NCI-H524 (cell line): ENCODE measurements around the gene OGDHL.
"Not testable (repeated sequence)": the region's sequence is repeated elsewhere in the genome, so short reads cannot be mapped to it uniquely, and the experiment has no call there.

Experiments
- DNase-seq, 2 experiments: peaks; one replicate each; lab custom pipeline; 2025; lab: John Stamatoyannopoulos, UW

Gene OGDHL

DNA sequence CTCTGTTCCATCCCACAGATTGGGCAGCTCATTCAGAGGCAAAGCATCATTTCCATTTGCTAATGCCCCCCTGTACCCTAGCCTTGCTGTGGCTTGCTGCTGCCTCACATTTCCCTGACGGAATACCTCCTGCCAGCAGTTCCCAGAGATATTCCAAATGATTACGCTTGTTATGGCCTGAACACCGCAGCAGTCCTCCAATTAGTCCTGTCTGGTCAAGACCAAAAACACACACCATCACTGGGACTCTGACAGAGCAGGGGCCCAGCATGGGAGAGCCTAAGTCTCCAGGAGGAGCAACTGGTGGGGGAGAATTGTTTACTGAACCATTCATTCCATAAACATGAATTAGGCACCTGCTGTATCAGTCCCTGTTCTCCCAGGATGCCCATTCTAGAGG is 6.1 kb downstream of the OGDHL start:
- DNase-seq: no peak

DNA sequence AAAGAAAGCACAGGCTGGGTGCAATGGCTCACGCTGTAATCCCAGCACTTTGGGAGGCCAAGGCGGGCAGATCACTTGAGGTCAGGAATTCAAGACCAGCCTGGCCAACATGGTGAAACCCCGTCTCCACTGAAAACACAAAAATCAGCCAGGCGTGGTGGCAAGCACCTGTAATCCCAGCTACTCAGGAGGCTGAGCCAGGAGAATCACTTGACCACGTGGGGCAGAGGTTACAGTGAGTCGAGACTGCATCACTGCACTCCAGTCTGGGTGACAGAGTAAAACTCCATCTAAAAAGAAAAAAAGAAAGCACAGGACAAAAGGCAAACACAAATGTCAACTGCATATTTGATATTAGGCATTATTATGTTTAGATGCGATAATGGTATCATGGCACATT is 7.2 kb downstream of the OGDHL start:
- DNase-seq: not testable (repeated sequence)

DNA sequence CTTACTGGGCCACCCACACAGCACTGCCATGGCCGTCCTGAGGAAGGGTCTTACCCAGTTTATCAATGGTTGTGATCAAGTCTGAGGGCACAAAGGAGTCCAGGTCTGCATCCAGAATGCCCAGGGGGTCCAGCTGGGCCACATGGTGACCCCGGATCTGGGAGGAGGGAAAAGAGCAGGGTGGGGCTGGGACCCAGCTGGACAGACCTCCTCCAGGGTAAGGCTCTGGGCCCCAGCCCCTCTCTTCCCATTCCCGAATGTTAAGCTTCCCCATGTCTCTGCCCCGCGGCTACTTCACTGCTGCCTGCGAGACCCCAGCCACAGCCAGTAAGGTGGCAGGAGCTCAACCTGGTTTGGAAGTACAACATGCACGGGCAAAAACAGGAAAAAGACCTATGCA is 9.5 kb downstream of the OGDHL start:
- DNase-seq: no peak

GRCh38 chr10:49751636-49752510 is 10.2 kb downstream of the OGDHL start:
- no peak for DNase-seq

GRCh38 chr10:49751216-49751615 is 10.9 kb downstream of the OGDHL start:
- no peak for DNase-seq

DNA sequence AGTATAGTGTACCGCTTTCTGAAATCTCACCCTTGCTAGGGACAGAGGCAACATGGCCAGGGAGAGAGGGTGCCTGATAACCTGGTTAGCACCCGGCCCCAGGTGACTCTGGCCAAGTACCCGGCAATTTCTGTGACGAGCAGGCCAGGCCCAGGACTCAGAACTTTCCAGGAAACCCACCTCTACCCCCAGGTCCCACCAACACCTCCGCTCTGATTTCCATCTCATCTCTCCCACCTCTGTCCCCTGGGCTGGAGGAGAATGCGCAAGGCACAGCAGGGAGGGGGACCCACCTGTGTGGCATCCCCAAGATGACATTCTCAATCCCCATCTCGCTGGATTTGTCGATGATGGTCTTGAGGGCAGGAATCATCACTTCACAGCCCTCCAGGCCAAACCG is 11.6 kb downstream of the OGDHL start:
- DNase-seq: no peak

GRCh38 chr10:49749556-49750491 is 12.3 kb downstream of the OGDHL start:
- no peak for DNase-seq

- DNase-seq: no peak
Observed at GRCh38 chr10:49749144-49749543, 13.0 kb downstream of the OGDHL start.

- DNase-seq: no peak
Observed at GRCh38 chr10:49748006-49748405, 14.1 kb downstream of the OGDHL start.

DNA sequence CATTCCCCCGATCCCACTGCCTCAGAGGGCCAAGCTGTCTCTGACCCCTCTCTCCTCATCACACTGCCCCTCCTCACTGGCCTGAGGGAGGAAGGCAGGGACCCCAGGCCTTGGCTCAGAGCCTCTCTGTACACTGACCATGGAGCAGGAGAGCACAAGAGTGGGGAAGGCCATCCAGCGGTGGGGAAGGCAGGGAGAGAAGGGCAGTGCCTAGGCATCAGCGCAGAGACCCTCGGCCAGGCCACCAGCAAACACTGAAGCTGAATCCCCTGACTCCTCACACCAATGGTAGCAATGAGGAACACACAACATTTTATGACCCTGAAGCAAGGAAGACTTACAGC is 14.8 kb downstream of the OGDHL start:
- DNase-seq: no peak

- DNase-seq: no peak
Observed at GRCh38 chr10:49746626-49747302, 15.4 kb downstream of the OGDHL start.

DNA sequence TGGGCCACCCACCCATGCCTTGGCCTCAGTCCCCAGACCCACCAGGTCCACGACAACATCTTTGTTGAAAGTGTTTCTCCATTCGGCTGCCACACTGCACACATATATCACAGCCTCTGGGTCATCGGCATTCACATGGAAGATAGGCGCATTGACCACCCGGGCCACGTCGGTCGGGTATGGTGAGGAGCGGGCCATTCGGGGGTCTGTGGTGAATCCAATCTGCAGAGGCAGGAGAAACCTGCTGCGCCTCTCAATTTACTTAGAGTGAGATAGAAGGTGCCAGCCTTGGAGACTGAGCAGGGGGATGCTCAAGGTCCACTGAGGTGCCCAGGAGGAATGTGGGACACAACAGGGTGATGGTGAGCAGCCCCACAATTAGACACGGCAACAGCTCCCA is 16.4 kb downstream of the OGDHL start:
- DNase-seq: no peak

GRCh38 chr10:49744924-49745605 is 17.1 kb downstream of the OGDHL start:
- no peak for DNase-seq

GRCh38 chr10:49744091-49744685 is 17.9 kb downstream of the OGDHL start:
- DNase-seq: no peak

DNA sequence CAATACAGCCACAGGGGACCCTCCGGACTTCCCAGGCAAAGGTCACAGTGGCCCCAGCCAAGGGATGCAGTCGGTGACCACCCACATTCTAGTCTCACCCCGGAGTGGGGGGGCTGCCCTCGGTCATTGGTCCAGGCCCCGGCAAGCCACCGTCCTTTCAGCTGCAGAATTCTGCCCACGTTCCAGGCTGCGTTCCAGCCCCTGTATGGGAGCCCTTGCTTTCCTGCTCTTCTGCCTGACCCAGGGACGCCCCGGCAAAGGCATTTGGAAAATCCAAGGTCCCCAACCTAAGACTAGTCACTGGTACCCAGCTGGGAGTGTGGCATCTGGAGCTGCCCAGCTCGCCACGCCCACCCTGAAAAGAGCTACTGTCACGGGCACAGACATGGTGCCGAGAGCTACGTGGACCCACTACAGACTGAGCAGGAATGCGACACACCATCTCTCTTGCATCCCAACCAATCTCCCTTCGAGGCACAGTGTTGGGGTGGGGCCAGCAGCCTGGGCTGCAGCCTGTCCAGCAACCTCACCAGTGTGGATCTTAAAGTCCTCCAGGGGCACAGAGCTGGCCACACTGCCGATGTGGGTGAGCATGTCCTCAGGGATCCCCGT is 18.6 kb downstream of the OGDHL start:
- no peak for DNase-seq

DNA sequence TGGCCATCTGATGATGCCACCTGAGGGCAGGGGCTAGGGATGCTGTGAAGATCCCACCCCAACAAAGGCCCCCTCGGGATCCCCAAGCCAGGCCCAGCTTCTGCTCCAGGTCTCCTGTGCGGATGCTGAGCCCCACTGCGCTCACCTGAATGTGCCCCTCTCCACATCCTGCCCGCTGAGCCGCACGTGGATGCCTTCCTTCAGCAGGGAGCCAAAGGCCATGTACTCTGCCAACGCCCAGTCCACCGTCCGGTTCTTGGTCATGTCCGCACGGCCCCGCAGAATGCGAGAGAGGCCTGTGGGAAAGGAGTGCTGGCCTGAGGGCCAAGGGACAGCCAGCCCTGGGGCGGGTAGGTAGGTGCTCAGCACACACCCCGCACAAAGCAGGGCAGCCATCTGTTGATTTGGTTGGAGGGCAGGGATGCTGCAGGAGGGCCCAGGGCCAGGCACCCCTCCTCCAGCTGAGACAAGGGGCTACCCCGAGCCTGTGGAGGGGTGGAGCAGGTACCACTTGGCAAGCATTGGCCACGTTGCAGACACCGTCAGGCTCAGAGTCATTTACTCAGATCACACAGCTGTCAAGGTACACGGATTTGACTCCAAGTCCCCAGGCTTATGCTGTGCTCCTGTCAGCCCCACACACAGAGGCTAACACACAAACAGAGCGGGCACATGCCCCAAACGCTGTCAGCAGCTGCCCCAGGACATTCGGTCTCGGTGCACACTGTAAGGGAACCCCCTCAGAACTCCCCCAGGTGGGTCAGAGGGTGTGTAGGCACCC is 19.2 kb downstream of the OGDHL start:
- no peak for DNase-seq

- no peak for DNase-seq
Observed at GRCh38 chr10:49741108-49741995, 20.8 kb downstream of the OGDHL start.

DNA sequence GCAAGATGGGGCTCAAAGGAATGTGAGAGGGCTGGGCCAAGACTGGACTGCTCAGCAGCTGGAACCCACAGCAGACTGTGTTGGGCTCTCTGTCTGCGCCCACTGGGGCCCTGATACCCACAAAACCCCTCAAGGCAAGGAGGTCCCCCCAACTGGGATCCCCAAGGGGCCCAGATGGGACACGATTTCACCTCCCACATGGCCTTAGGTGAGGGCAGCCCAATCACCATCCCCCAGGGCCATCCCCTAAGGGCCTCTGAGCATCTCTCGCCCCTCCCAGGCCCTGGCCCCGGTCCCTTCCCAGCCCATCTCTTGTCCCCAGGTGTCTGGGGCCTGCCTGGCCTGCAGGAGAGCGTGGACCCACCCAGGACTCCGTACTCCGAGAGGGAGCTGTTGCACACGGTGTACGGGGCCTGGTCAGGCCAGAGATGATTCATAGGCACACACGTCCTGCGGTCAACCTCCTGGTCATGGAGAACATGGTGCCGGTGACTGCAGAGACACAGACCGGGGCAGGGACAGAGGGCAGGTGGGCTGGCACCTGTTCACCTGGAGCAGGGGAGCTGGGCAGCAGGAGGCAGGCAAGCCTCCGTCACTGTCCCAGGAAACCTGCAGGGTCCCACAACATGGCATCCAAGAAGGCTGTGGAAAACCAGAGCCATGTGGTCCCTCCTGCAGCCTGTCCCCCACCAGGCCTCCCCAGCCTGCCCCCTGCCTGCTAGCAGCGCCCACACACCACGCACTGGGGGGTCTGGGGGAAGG is 21.6 kb downstream of the OGDHL start:
- no peak for DNase-seq
